Neural progenitor cell (in vitro differentiated cells): Measurements from ENCODE around the gene SSUH2.
"Not testable (repeated sequence)": the region's sequence is repeated elsewhere in the genome, so short reads cannot be mapped to it uniquely, and the experiment has no call there.

Experiments used
- CTCF ChIP-seq: fragments of 200-600 bp; sonication (generic); IDR thresholded peaks from 2 replicates; pipeline ENCODE4 v1.5.1; 2017; ENCODE audit warnings: antibody characterized with exemption, mild to moderate bottlenecking
- EZH2phosphoT487 ChIP-seq: fragments of 200-600 bp; sonication (generic); IDR thresholded peaks from 2 replicates; pipeline ENCODE4 v1.6.1; 2017; ENCODE audit warnings: antibody characterized with exemption

- not testable (repeated sequence) for TF ChIP-seq CTCF, EZH2phosphoT487
Observed at GRCh38 chr3:8691295-8691694, 46.7 kb upstream of the SSUH2 start.
